ENCODE data around the gene CLN5. TPM values are rescaled to one million over a fixed set of nuclear protein-coding genes. Genes with fewer than 3 reads are reported as not detected.

CLN5 gene
- total and polyA plus RNA-seq, 10 of the 15 experiments (the other 5 are each of a cell fraction or from before 2014, with no cell fraction given), result 11.2 to 22.2 (median 13.1) TPM

DNA sequence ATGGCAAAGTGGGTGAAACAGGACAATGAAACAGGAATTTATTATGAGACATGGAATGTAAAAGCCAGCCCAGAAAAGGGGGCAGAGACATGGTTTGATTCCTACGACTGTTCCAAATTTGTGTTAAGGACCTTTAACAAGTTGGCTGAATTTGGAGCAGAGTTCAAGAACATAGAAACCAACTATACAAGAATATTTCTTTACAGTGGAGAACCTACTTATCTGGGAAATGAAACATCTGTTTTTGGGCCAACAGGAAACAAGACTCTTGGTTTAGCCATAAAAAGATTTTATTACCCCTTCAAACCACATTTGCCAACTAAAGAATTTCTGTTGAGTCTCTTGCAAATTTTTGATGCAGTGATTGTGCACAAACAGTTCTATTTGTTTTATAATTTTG, 8.6 kb downstream of the CLN5 start:
- ChIA-PET RAD21 (ENCODE audit: unreplicated experiment) (interaction anchor here (1.8 kb wide), 1 partner anchor 7 kb away, joined by 9 read pairs; no protein-coding TSS in a partner anchor), SMC1A (ENCODE audit: uncharacterized antibody, unreplicated experiment) (interaction anchor here (0.8 to 2.1 kb wide), 6 partner anchors 7 to 23 kb away, joined by 3 to 11 read pairs (median 4); no protein-coding TSS in a partner anchor), POLR2A (interaction anchor here (0.7 to 2.1 kb wide), 2 partner anchors 8 to 14 kb away, joined by 3 to 16 read pairs; partner anchors contain the start of gene CLN5), CTCF (interaction anchor here (2.8 to 5.7 kb wide), 4 partner anchors 8 to 20 kb away, joined by 14 to 47 read pairs (median 21); partner anchors contain the start of gene CLN5)
- intact Hi-C loops (cut with micrococcal nuclease; ENCODE audit: unreplicated experiment), result no loop called here
- FAIRE-seq (no peak), DNase-seq (ENCODE audit: low read depth, low spot score) (no peak), ATAC-seq (no peak)
- in situ Hi-C loops (cut with MboI), result loop anchor here (25.0 kb wide), 1 partner anchor 1637 kb away; no protein-coding TSS in a partner anchor
- Histone ChIP-seq H3K27ac (ENCODE audit: control insufficient read depth, insufficient read depth) (no peak overlapping the region), H3K36me3 (ENCODE audit: control insufficient read depth in 2 of 2, insufficient read depth in 2 of 2, low read length in 1 of 2) (peaks cover 1 to 17% of the 10 kb centered on the region in 2 experiments), H3K4me1 (ENCODE audit: control insufficient read depth, insufficient read depth, low read length) (0 out of 2 replicates have a peak, but pooled peaks cover 3% of the 10 kb centered on the region), H3K4me2 (ENCODE audit: control insufficient read depth, insufficient read depth) (no peak overlapping the region), H3K9ac (ENCODE audit: control insufficient read depth, insufficient read depth, low read length) (no peak overlapping the region), H2AFZ (ENCODE audit: control insufficient read depth, low read depth, low read length) (no peak overlapping the region), H4K20me1 (ENCODE audit: control insufficient read depth, insufficient read depth) (no peaks in the 10 kb centered on the region), H3K27me3 (replicated peaks in 1 of 2; ENCODE audit: control insufficient read depth in 2 of 2, insufficient read depth in 2 of 2, low read length in 1 of 2) (no peaks in the 10 kb centered on the region), H3K79me2 (ENCODE audit: control insufficient read depth, insufficient read depth, low read length) (no peaks in the 10 kb centered on the region), H3K9me3 (replicated peaks; ENCODE audit: control insufficient read depth, insufficient read depth, low read length) (no peaks in the 10 kb centered on the region), H3K4me3 (no peak overlapping the region)
- 58% methylated on average over 1 of the region's 1 CpG for WGBS (ENCODE audit: insufficient coverage, insufficient replicate concordance, low lambda C conversion rate, missing lambda C conversion rate)
- BruUV-seq (replicated peaks), result no TSS peak
- TF ChIP-seq MXI1 (IDR thresholded peaks at IDR 0.05; ENCODE audit: low read depth, low read length) (no peak), CREB1 (IDR thresholded peaks at IDR 0.05; ENCODE audit: low read depth) (no peak), ESRRA (IDR thresholded peaks at IDR 0.05; ENCODE audit: low read length) (no peak), RBBP5 (conservative IDR thresholded peaks at IDR 0.05) (no peak), BCL11A (IDR thresholded peaks at IDR 0.05; ENCODE audit: low read depth, low read length) (no peak), ASH2L (IDR thresholded peaks at IDR 0.05; ENCODE audit: borderline replicate concordance, low read depth) (no peak), RAD21 (IDR thresholded peaks at IDR 0.05; ENCODE audit: insufficient read depth, low read depth, low read length) (no peak), PAX8 (IDR thresholded peaks at IDR 0.05) (no peak), NFXL1 (IDR thresholded peaks at IDR 0.05; ENCODE audit: borderline replicate concordance) (no peak), EGR1 (IDR thresholded peaks at IDR 0.05; ENCODE audit: borderline replicate concordance in 1 of 2, low read depth in 2 of 2, low read length in 2 of 2) (no peak), HDAC2 (IDR thresholded peaks at IDR 0.05) (no peak), KDM1A (IDR thresholded peaks at IDR 0.05; ENCODE audit: borderline replicate concordance) (no peak), NR2C1 (IDR thresholded peaks at IDR 0.05) (no peak), RFX5 (IDR thresholded peaks at IDR 0.05; ENCODE audit: low read depth, low read length) (no peak), ZNF207 (IDR thresholded peaks at IDR 0.05; ENCODE audit: borderline replicate concordance) (no peak)
- TF ChIP-seq, protein P1, sequence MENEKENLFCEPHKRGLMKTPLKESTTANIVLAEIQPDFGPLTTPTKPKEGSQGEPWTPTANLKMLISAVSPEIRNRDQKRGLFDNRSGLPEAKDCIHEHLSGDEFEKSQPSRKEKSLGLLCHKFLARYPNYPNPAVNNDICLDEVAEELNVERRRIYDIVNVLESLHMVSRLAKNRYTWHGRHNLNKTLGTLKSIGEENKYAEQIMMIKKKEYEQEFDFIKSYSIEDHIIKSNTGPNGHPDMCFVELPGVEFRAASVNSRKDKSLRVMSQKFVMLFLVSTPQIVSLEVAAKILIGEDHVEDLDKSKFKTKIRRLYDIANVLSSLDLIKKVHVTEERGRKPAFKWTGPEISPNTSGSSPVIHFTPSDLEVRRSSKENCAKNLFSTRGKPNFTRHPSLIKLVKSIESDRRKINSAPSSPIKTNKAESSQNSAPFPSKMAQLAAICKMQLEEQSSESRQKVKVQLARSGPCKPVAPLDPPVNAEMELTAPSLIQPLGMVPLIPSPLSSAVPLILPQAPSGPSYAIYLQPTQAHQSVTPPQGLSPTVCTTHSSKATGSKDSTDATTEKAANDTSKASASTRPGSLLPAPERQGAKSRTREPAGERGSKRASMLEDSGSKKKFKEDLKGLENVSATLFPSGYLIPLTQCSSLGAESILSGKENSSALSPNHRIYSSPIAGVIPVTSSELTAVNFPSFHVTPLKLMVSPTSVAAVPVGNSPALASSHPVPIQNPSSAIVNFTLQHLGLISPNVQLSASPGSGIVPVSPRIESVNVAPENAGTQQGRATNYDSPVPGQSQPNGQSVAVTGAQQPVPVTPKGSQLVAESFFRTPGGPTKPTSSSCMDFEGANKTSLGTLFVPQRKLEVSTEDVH (IDR thresholded peaks at IDR 0.05; ENCODE audit: low read depth, partially characterized antibody), result no peak
- TF ChIP-seq, protein P2, sequence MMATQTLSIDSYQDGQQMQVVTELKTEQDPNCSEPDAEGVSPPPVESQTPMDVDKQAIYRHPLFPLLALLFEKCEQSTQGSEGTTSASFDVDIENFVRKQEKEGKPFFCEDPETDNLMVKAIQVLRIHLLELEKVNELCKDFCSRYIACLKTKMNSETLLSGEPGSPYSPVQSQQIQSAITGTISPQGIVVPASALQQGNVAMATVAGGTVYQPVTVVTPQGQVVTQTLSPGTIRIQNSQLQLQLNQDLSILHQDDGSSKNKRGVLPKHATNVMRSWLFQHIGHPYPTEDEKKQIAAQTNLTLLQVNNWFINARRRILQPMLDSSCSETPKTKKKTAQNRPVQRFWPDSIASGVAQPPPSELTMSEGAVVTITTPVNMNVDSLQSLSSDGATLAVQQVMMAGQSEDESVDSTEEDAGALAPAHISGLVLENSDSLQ (IDR thresholded peaks at IDR 0.05), result no peak
- TF ChIP-seq, protein P3, sequence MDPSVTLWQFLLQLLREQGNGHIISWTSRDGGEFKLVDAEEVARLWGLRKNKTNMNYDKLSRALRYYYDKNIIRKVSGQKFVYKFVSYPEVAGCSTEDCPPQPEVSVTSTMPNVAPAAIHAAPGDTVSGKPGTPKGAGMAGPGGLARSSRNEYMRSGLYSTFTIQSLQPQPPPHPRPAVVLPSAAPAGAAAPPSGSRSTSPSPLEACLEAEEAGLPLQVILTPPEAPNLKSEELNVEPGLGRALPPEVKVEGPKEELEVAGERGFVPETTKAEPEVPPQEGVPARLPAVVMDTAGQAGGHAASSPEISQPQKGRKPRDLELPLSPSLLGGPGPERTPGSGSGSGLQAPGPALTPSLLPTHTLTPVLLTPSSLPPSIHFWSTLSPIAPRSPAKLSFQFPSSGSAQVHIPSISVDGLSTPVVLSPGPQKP (IDR thresholded peaks at IDR 0.05; ENCODE audit: low read depth, low read length), result no peak
